ENCODE results near the gene OR2T1. TPM values are rescaled to one million over a fixed set of nuclear protein-coding genes. Genes with fewer than 3 reads are reported as not detected.
"Not testable (repeated sequence)": the region's sequence is repeated elsewhere in the genome, so short reads cannot be mapped to it uniquely, and the experiment has no call there.

The OR2T1 gene
- total RNA-seq, 1 donor: under 0.01 TPM

- DNase-seq (ENCODE audit: low read depth in 2 of 3, low spot score in 2 of 3): not testable (repeated sequence)
Measured at GRCh38 chr1:248433811-248434415, 31.1 kb downstream of the OR2T1 start.

DNA sequence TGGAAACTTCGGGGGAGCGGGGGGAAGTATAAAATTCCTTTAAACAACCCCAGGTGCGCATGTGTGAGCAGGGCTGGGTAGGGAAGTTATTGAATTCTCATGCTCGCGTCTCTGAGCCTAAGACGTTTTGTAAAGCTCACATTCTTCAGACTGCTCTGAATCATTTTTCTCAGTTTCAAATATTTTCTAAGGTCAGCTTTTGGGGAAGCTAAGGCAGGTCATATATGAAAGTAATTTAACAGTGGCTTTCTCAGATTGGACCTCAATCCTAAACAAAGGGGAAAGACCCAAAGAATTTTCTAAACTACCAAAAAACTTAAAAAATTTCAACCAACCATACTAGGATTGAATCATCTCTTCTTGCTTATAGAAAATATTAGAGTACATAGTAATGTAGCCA lies 32.1 kb downstream of the OR2T1 start:
- not testable (repeated sequence) for DNase-seq (ENCODE audit: low read depth in 2 of 3, low spot score in 2 of 3)

- not testable (repeated sequence) for DNase-seq (ENCODE audit: low read depth in 2 of 3, low spot score in 2 of 3)
Measured at GRCh38 chr1:248436303-248436702, 33.5 kb downstream of the OR2T1 start.

DNA sequence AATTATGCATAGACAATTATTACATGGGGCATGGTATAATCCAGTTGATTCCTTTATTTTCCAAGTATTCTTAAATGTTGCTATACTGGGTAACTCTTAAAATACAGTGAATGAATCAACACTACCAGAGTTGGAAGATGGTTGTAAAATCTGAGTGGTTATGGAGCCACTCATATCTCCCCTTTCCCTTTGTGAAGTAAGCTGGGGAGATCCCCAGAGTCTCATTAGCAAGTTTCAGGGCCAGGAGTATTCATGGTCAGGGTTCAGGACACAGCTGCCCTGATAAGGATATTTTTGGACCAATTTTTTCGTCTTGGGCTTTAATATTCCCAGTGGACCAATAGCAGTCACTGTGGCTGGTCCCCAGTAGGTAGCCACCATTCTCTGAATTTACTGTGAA lies 35.8 kb downstream of the OR2T1 start:
- DNase-seq (ENCODE audit: low read depth in 2 of 3, low spot score in 2 of 3): not testable (repeated sequence)

- not testable (repeated sequence) for DNase-seq (ENCODE audit: low read depth in 2 of 3, low spot score in 2 of 3)
Measured at GRCh38 chr1:248439283-248439682, 36.4 kb downstream of the OR2T1 start.

DNA sequence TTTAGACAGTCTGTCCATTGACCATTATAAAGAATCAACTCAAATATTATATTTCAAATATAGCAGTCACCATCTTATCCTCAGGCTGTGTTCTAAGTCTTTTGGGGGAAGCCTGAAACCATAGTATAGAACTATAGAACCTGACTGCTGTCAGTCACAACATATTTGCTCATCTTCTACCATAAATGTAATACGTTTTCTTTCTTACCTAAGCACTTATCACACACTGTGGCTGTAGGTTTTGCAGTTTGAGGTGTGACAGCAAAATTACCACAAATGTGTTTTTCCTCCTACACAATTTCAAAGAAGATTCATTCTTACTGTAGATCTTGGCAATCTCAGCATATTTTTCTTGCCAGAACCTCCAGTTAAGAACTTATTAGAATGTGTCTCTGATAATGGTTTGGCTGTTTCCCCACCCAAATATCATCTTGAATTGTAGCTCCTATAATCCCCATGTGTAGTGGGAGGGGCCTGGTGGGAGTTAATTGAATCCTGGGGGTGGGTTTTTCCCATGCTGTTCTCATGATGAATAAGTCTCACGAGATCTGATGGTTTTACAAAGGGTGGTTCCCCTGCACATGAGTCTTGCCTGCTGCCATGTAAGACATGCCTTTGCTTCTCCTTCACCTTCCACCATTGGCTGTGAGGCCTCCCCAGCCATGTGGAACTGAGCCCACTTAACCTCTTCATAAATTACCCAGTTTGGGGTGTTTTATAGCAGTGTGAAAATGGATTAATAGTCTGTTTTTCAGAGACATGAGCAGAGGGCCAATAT lies 39.8 kb downstream of the OR2T1 start:
- DNase-seq (ENCODE audit: low read depth in 2 of 3, low spot score in 2 of 3): not testable (repeated sequence)

DNA sequence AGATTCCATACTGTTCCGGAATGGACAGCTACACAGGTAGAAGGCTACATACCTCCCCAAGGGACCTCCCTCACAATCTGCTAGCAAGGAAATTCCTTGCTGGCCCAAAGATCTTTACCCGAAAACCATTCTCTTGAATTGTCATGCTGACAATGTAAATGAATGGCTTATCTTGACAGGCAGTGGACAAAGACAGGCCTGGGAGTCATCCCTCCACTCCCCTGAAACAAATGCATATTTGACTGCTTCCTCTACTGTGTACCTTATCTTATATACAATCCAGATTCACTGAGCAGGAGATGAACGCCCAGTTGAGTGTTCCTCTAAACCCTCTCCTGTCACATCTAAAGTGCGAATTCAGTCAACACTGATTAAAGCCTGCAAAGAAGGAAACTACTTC lies 41.8 kb downstream of the OR2T1 start:
- not testable (repeated sequence) for DNase-seq (ENCODE audit: low read depth in 2 of 3, low spot score in 2 of 3)

DNA sequence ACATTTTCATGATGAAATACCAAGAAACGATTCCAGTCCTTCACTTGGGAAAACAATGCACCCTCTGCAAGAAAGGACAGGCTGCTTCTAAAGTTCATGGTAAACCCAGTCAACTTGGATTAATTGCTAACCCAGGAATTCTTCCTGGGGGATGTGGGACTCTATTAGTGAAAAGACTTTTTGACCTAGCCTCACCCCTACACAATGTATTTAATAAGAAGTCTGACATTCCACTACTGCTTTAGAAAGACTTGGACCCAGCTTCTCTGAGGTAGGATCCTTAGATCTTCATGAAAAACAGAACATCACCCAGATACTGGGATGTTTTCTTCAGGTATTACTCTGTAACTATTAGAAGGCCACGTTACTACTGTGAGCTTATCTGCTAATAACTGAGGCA lies 42.6 kb downstream of the OR2T1 start, which contains the start of gene OR2T2:
Gene OR2T2, plus strand, starts transcription at position 239 of the 400 bp plus-strand sequence. CDS start 7,161 bp downstream, outside the sequence.
- not testable (repeated sequence) for DNase-seq (ENCODE audit: low read depth in 2 of 3, low spot score in 2 of 3)

GRCh38 chr1:248448409-248449074 lies 45.7 kb downstream of the OR2T1 start:
- DNase-seq (ENCODE audit: low read depth in 2 of 3, low spot score in 2 of 3): not testable (repeated sequence)

- DNase-seq (ENCODE audit: low read depth in 2 of 3, low spot score in 2 of 3): not testable (repeated sequence)
Measured at GRCh38 chr1:248449821-248450465, 47.1 kb downstream of the OR2T1 start.

- not testable (repeated sequence) for DNase-seq (ENCODE audit: low read depth in 2 of 3, low spot score in 2 of 3)
Measured at GRCh38 chr1:248450466-248451145, 47.8 kb downstream of the OR2T1 start.

- DNase-seq (ENCODE audit: low read depth in 2 of 3, low spot score in 2 of 3): not testable (repeated sequence)
Measured at GRCh38 chr1:248453619-248454018, 50.8 kb downstream of the OR2T1 start.

DNA sequence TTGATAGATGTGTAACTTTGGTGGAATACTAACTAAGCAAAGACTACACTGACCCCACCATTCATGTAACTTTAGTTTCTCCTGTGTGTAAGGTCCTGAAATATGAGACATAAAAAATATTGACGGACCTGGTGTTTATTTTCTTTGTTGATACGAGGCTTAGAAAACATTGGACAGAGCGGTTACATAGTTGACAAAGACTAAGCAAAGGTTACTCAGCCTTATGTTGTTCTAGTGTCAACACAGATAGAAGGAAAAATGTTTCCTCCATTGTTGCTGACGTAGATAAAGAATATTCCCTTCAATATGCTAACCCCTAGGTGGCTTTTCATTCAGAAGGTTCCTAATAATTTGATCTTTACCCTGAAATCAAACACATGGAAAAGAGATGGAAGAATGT lies 52.2 kb downstream of the OR2T1 start:
- DNase-seq (ENCODE audit: low read depth in 2 of 3, low spot score in 2 of 3): not testable (repeated sequence)

DNA sequence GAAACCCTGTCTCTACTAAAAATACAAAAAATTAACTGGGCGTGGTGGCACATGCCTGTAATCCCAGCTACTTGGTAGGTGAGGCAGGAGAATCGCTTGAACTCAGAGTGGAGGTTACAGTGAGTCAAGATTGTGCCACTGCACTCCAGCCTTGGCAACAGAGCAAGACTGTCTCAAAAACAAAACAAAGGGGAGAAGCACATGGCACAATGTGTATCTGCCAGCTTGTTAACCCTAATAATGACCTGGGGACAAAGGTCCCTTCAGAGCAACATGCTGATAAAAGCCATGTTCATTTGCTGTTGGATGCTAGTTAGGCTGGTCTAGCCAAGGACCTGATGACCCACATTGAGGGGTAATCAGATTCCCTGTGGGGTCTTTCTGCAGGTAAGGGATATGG lies 53.8 kb downstream of the OR2T1 start:
- not testable (repeated sequence) for DNase-seq (ENCODE audit: low read depth in 2 of 3, low spot score in 2 of 3)

Other genes with a start within 250 kb of the OR2T1 start
- 0.27 TPM for gene OR2M2, start 228.2 kb upstream of the OR2T1 start, total RNA-seq
- 0.27 TPM for gene OR2M3, start 205.8 kb upstream of the OR2T1 start, total RNA-seq
- gene OR2M4, start 171.6 kb upstream of the OR2T1 start, total RNA-seq: under 0.01 TPM
- gene OR2T33, start 125.1 kb upstream of the OR2T1 start, total RNA-seq: 7.0 TPM
- gene OR2T12, start 99.6 kb upstream of the OR2T1 start, total RNA-seq: not detected
- not detected for gene OR2M7, start 78.5 kb upstream of the OR2T1 start, total RNA-seq
- gene OR14C36, start 54.3 kb upstream of the OR2T1 start, total RNA-seq: not detected
- gene OR2T4, start 41.4 kb upstream of the OR2T1 start, total RNA-seq: under 0.01 TPM
- under 0.01 TPM for gene OR2T6, start 27.3 kb upstream of the OR2T1 start, total RNA-seq
- under 0.01 TPM for gene OR2T2, start 42.6 kb downstream of the OR2T1 start, total RNA-seq
- gene OR2T3, start 70.3 kb downstream of the OR2T1 start, total RNA-seq: under 0.01 TPM
- not detected for gene OR2T5, start 85.5 kb downstream of the OR2T1 start, total RNA-seq
- not detected for gene OR2G6, start 105.0 kb downstream of the OR2T1 start, total RNA-seq
- not detected for gene OR2T29, start 159.7 kb downstream of the OR2T1 start, total RNA-seq
- gene OR2T34, start 171.7 kb downstream of the OR2T1 start, total RNA-seq: under 0.01 TPM
- gene OR2T10, start 194.7 kb downstream of the OR2T1 start, total RNA-seq: not detected
- gene OR2T11, start 232.0 kb downstream of the OR2T1 start, total RNA-seq: not detected
- not detected for gene OR2T35, start 242.2 kb downstream of the OR2T1 start, total RNA-seq

Data from hematopoietic multipotent progenitor cell (in vitro differentiated cells).